ES-I3 (cell line): ENCODE measurements around the gene NAA30.
"Not testable (repeated sequence)": the region's sequence is repeated elsewhere in the genome, so short reads cannot be mapped to it uniquely, and the experiment has no call there.

ENCODE experiments used
- H3K36me3 ChIP-seq: 2 replicates; pipeline ENCODE4 v1.6.1; 2013; ENCODE audit warnings: mild to moderate bottlenecking, low read length, control low read depth, moderate library complexity; ENCODE audit not compliant: insufficient read depth
- H3K4me1 ChIP-seq: 2 replicates; pipeline ENCODE4 v1.6.1; 2013; ENCODE audit warnings: mild to moderate bottlenecking, control low read depth, low read length; ENCODE audit not compliant: insufficient read depth
- H3K9ac ChIP-seq: 2 replicates; pipeline ENCODE4 v1.6.1; 2013; ENCODE audit warnings: low read depth, mild to moderate bottlenecking, low read length, moderate library complexity
- H3K9me3 ChIP-seq: 2 replicates; pipeline ENCODE4 v1.6.1; 2013; ENCODE audit warnings: mild to moderate bottlenecking, low read length, moderate library complexity; ENCODE audit not compliant: control insufficient read depth, insufficient read depth

Gene NAA30

DNA sequence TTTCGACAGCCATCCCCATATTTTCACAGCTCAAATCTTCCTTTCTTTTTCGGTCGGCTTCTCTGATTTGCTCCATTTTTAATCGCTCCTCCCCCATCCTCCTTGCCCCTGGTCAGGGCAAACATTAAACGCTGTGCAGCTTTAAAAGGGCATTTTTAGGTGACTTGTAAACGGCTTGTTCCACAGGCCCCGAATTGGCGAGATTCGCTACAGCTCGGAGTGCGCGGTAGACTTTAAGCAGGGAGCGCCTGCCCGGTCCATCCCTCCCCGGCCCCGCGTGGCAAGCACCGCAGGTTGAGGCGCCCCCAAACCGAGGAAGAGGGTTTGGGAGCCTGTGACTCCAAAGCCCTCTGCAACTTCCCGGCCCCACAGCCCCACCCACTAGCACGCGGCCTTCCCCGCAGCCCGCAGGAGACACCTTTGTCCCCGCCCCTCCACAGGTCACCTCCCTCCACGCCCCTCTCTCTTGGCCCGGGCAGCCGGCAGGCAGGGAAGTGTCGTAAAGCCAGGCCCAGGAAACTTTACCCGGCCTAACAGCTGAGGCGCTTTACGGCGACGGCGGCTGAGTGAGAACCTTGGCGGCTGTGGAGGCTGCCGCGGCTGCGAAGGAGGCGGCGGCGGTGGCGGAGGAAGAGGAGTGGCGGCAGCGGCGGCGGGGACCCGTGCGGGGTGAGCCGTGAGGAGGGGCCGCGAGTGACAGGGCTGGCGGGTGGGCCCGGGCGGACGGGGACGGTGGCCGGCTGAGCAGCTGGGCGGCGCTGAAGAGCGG, at the start of gene NAA30:
Gene NAA30 (plus strand): TSS at position 550 of the 769 bp plus-strand sequence. CDS start 372 bp downstream, outside the sequence.
- no peaks in the 10 kb centered on the region for H3K36me3 ChIP-seq
- H3K4me1 ChIP-seq = peaks cover 5% of the 10 kb centered on the region
- no peaks in the 10 kb centered on the region for H3K9me3 ChIP-seq
- H3K9ac ChIP-seq = peak within 1 kb of the TSS; percentile 73

GRCh38 chr14:57343545-57344297, 46.7 kb upstream of the NAA30 start:
- H3K4me1 ChIP-seq, H3K9me3 ChIP-seq, H3K36me3 ChIP-seq: not testable (repeated sequence)
- peak overlapping the region; percentile 57; the same call in 1 of the 2 replicates for H3K9ac ChIP-seq

DNA sequence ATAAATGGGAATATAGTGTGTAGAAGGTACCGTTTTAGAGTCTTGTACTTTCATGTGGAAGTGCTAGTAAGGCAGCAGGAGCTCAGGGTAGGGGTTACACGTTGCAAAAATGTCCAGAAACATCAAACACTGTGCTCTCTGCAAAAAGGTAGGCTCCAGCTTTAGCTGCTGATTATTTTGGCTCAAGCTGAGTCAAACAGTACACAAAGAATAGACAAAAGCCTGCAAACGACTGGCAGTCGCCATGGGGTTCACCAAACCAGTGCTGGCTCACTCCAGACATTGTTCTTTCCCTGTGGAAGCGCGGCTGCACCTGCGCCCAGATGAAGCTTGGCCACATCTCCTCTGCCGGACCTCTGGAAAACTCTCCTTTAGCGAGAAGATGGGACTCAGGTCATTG, 45.3 kb upstream of the NAA30 start:
- H3K36me3 ChIP-seq = no peaks in the 10 kb centered on the region
- H3K9ac ChIP-seq = no peak overlapping the region
- no peaks in the 10 kb centered on the region for H3K4me1 ChIP-seq
- H3K9me3 ChIP-seq = no peaks in the 10 kb centered on the region

- no peak overlapping the region for H3K9ac ChIP-seq
- H3K4me1 ChIP-seq = no peaks in the 10 kb centered on the region
- no peaks in the 10 kb centered on the region for H3K36me3 ChIP-seq
- H3K9me3 ChIP-seq = no peaks in the 10 kb centered on the region
Measured at GRCh38 chr14:57346741-57347140, 43.6 kb upstream of the NAA30 start.

DNA sequence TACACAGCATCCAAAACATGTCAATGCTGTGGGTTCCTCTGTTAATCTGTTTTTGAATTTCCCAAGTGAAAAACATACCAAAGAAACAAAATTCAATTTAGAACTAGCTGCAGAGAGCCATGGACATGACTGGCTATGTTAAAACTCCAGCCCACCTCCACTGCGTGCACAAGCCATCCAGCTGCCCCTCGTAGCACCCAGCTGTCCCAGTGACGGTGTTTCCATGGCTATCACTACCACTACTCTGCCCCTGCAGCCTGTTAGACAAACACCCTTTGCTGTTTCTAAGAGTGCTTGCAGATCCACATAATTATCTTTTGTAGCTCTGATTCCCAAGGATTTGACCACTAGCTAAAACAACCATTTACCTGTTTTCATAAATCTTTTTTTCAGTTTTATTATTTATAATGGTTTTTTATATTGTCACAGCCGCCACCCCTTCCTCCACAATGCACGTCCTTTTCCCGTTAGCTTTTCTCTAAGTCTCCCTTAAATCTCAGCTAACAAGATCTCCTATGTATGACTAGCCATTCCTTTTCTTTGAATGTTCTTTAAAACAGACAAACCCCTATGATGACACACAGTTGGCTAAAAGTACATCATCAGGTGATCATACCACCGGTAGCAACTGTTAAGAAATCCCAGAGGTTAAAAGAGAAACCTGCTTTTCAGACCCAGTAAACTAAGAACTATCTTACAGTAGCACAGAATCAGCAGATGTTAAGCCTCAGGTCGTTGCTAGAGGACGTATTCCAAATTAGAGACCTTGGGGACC, 37.8 kb upstream of the NAA30 start:
- H3K9me3 ChIP-seq = no peaks in the 10 kb centered on the region
- H3K36me3 ChIP-seq = no peaks in the 10 kb centered on the region
- no peak overlapping the region for H3K9ac ChIP-seq
- no peaks in the 10 kb centered on the region for H3K4me1 ChIP-seq

DNA sequence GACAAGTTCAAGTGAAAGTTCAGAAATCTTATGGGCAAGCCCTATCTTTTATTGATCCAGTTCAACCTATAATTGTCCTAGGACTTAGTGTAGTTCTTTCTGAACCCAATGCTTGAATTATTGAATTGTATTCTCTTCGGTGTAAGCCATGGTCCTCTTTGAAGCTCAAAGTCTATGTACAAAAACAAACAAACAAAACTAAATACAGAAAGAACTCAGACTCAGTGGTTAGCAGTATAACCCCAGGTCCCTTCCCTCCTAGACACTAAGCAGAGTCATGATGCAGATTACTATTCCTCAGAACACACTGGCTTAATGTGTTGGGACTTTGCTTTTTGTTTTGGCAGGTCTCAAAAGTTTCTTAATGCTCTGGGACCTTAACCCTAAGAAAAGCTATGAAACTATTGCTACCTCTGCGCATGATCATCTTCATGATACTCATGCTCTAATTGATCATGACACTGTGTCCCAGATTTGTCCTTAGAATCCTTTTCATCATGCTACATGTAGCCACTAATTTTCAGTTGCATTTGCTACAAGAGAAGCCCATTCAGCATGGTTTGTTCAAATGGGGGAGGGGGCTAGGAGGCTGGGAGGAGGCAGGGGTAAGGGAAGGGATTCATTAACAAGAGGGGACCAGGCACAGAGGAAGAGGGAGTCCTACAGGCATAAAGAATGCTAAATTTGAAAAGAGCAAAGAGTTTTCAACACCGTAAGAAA, 35.1 kb upstream of the NAA30 start:
- Histone ChIP-seq H3K9ac (no peak overlapping the region), H3K4me1 (no peaks in the 10 kb centered on the region), H3K36me3 (no peaks in the 10 kb centered on the region), H3K9me3 (no peaks in the 10 kb centered on the region)

- H3K4me1 ChIP-seq = peaks cover 13% of the 10 kb centered on the region
- no peak overlapping the region for H3K9ac ChIP-seq
- no peaks in the 10 kb centered on the region for H3K9me3 ChIP-seq
- H3K36me3 ChIP-seq = no peaks in the 10 kb centered on the region
Measured at GRCh38 chr14:57362361-57362760, 28.0 kb upstream of the NAA30 start.

DNA sequence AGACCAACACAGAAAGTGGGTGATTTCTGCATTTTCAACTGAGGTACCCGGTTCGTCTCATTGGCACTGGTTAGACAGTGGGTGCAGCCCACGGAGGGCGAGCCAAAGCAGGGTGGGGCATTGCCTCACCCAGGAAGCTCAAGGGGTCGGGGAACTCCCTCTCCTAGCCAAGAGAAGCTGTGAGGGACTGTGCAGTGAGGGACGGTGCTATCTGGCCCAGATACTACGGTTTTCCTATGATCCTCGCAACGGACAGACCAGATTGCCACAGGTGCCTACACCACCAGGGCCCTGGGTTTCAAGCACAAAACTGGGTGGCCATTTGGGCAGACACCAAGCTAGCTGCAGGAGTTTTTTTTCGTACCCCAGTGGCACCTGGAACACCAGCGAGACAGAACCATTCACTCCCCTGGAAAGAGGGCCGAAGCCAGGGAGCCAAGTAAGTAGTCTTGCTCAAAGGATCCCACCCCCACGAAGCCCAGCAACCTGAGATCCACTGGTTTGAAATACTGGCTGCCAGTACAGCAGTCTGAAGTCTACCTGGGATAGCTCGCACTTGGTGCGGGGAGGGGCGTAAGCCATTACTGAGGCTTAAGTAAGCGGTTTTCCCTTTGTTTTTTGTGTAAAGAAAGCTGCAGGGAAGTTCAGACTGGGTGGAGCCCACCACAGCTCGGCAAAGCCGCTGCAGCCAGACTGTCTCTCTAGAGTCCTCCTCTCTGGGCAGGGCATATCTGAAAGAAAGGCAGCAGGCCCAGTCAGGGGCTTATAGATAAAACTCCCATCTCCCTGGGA, 25.5 kb upstream of the NAA30 start:
- H3K9me3 ChIP-seq = no peaks in the 10 kb centered on the region
- peak overlapping the region; percentile 2; the same call in 1 of the 2 replicates for H3K9ac ChIP-seq
- H3K4me1 ChIP-seq = peaks cover 13% of the 10 kb centered on the region
- H3K36me3 ChIP-seq = no peaks in the 10 kb centered on the region

DNA sequence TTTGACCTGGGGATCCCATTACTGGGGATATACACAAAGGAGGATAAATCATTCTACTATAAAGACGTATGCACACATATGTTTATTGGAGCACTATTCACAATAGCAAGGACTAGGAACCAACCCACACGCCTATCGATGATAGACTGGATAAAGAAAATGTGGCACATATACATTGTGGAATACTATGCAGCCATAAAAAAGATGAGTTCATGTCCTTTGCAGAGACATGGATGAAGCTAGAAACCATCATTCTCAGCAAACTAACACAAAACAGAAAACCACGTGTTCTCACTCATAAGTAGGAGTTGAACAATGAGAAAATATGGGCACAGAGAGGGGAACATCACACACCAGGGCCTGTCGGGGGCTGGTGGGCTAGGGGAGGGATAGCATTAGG, 20.2 kb upstream of the NAA30 start:
- H3K4me1 ChIP-seq, H3K36me3 ChIP-seq, H3K9me3 ChIP-seq, H3K9ac ChIP-seq: not testable (repeated sequence)

DNA sequence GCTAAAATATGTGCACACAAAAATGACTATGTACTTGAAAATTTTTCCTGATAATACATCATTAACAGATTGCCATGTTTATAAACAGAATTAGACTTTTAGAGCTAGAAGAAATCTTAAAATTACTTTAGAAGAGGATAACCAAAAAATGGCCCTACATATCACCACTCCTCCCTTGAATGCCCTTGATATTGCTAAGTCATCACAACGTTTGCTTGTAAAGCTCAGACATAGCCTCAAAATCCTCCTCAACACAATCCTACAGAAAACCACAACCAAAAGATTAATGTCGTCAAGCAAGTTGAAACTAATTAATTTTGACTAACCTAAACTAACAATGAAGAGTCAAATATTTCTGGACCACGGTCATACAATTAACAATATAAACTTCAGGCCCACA, 19.4 kb upstream of the NAA30 start:
- Histone ChIP-seq H3K9ac (no peak overlapping the region), H3K4me1 (no peaks in the 10 kb centered on the region; the same call in 1 of the 2 replicates), H3K9me3 (no peaks in the 10 kb centered on the region), H3K36me3 (no peaks in the 10 kb centered on the region)

- no peaks in the 10 kb centered on the region; the same call in 1 of the 2 replicates for H3K4me1 ChIP-seq
- H3K36me3 ChIP-seq = no peaks in the 10 kb centered on the region
- no peaks in the 10 kb centered on the region for H3K9me3 ChIP-seq
- no peak overlapping the region for H3K9ac ChIP-seq
Measured at GRCh38 chr14:57375156-57375555, 15.2 kb upstream of the NAA30 start.

DNA sequence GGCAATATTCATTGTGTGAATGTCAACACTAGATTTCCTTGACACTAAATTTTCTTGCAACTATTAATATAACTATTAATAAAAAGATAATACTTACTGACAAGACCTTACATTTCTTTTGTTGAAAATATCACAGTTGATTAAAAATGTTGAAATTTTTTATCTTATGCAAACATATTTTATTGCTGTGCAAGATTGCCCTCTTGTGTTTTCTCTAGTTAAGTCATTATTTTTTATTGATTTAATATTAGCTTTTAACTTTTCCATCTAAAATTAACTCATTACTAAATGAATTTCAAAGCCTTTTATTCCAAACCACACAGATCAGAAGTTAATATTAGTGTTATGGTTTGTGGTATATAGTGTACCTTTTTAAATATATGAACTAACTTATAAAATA, 11.7 kb upstream of the NAA30 start:
- Histone ChIP-seq H3K36me3 (no peaks in the 10 kb centered on the region), H3K9me3 (no peaks in the 10 kb centered on the region), H3K4me1 (no peaks in the 10 kb centered on the region; the same call in 1 of the 2 replicates), H3K9ac (no peak overlapping the region)

DNA sequence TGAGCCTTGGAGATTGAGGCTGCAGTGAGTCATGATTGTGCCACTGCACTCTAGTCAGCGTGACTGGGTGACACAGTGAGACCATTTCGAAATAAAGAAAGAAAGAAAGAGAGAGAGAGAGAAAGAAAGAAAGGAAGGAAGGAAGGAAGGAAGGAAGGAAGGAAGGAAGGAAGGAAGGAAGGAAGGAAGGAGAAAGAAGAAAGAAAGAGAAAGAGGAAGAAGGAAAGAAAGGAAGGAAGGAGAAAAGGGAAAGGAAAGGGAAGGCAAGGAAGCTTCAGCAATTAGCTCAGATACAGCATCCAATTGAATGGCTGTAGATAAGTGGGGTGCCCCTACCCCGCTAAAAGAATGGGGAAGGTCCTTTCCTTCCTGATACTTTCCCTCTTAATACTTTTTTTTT, 9.5 kb upstream of the NAA30 start:
- Histone ChIP-seq H3K9ac (no peak overlapping the region), H3K4me1 (peaks cover 5% of the 10 kb centered on the region; the same call in 1 of the 2 replicates), H3K9me3 (no peaks in the 10 kb centered on the region), H3K36me3 (no peaks in the 10 kb centered on the region)
